Measurements from ENCODE around the gene PIP4K2C.

Gene PIP4K2C

GRCh38 chr12:57552306-57552651 lies 38.7 kb upstream of the PIP4K2C start:
- Histone ChIP-seq H3K4me3 (ENCODE audit: low read depth in 1 of 2, low read length in 2 of 2) (no peak overlapping the region), H3K9ac (ENCODE audit: low read depth, low read length) (no peak overlapping the region), H4K20me1 (ENCODE audit: insufficient read depth, low read length) (no peaks in the 10 kb centered on the region), H3K36me3 (ENCODE audit: insufficient read depth, low read length) (no peaks in the 10 kb centered on the region), H3K4me2 (ENCODE audit: insufficient read depth, low read length) (no peak overlapping the region), H3K79me2 (ENCODE audit: insufficient read depth, low read length) (no peaks in the 10 kb centered on the region), H3K4me1 (ENCODE audit: insufficient read depth, low read length) (peaks cover 6% of the 10 kb centered on the region), H2AFZ (ENCODE audit: low read depth, low read length) (no peak overlapping the region), H3K27me3 (ENCODE audit: insufficient read depth, low read length, poor library complexity) (peaks cover 31% of the 10 kb centered on the region), H3K9me3 (ENCODE audit: insufficient read depth, low read length, severe bottlenecking) (no peaks in the 10 kb centered on the region), H3K27ac (ENCODE audit: low read length) (no peak overlapping the region)
- DNase-seq (no peak), ATAC-seq (ENCODE audit: insufficient read depth, low read depth) (no peak)
- TF ChIP-seq EZH2 (IDR thresholded peaks at IDR 0.05; ENCODE audit: borderline replicate concordance, low read depth, low read length, severe bottlenecking), result no peak
- TF ChIP-seq CTCF (IDR thresholded peaks at IDR 0.05; ENCODE audit: borderline replicate concordance, extremely low read depth, low read length, poor library complexity, severe bottlenecking), result no peak

GRCh38 chr12:57552835-57553313 lies 38.1 kb upstream of the PIP4K2C start:
- Histone ChIP-seq H3K27ac (ENCODE audit: low read length) (no peak overlapping the region), H3K4me1 (ENCODE audit: insufficient read depth, low read length) (no peaks in the 10 kb centered on the region), H3K9ac (ENCODE audit: low read depth, low read length) (no peak overlapping the region), H3K79me2 (ENCODE audit: insufficient read depth, low read length) (no peaks in the 10 kb centered on the region), H3K27me3 (ENCODE audit: insufficient read depth, low read length, poor library complexity) (peaks cover 31% of the 10 kb centered on the region), H3K9me3 (ENCODE audit: insufficient read depth, low read length, severe bottlenecking) (no peaks in the 10 kb centered on the region), H2AFZ (ENCODE audit: low read depth, low read length) (no peak overlapping the region), H3K4me2 (ENCODE audit: insufficient read depth, low read length) (no peak overlapping the region), H4K20me1 (ENCODE audit: insufficient read depth, low read length) (no peaks in the 10 kb centered on the region), H3K4me3 (ENCODE audit: low read depth in 1 of 2, low read length in 2 of 2) (no peak overlapping the region), H3K36me3 (ENCODE audit: insufficient read depth, low read length) (no peaks in the 10 kb centered on the region)
- ATAC-seq (ENCODE audit: insufficient read depth, low read depth), result no peak
- TF ChIP-seq EZH2 (IDR thresholded peaks at IDR 0.05; ENCODE audit: borderline replicate concordance, low read depth, low read length, severe bottlenecking), result no peak
- no peak for TF ChIP-seq CTCF (IDR thresholded peaks at IDR 0.05; ENCODE audit: borderline replicate concordance, extremely low read depth, low read length, poor library complexity, severe bottlenecking)
- no peak for DNase-seq

GRCh38 chr12:57553343-57554202 lies 37.4 kb upstream of the PIP4K2C start:
- no peak for ATAC-seq (ENCODE audit: insufficient read depth, low read depth)
- Histone ChIP-seq H3K4me3 (ENCODE audit: low read depth in 1 of 2, low read length in 2 of 2) (no peak overlapping the region), H3K79me2 (ENCODE audit: insufficient read depth, low read length) (no peaks in the 10 kb centered on the region), H2AFZ (ENCODE audit: low read depth, low read length) (no peak overlapping the region), H3K4me1 (ENCODE audit: insufficient read depth, low read length) (no peaks in the 10 kb centered on the region), H3K4me2 (ENCODE audit: insufficient read depth, low read length) (no peak overlapping the region), H3K36me3 (ENCODE audit: insufficient read depth, low read length) (no peaks in the 10 kb centered on the region), H4K20me1 (ENCODE audit: insufficient read depth, low read length) (no peaks in the 10 kb centered on the region), H3K27ac (ENCODE audit: low read length) (no peak overlapping the region), H3K27me3 (ENCODE audit: insufficient read depth, low read length, poor library complexity) (peaks cover 27% of the 10 kb centered on the region), H3K9ac (ENCODE audit: low read depth, low read length) (no peak overlapping the region), H3K9me3 (ENCODE audit: insufficient read depth, low read length, severe bottlenecking) (no peaks in the 10 kb centered on the region)
- no peak for DNase-seq
- TF ChIP-seq EZH2 (IDR thresholded peaks at IDR 0.05; ENCODE audit: borderline replicate concordance, low read depth, low read length, severe bottlenecking) (no peak), CTCF (IDR thresholded peaks at IDR 0.05; ENCODE audit: borderline replicate concordance, extremely low read depth, low read length, poor library complexity, severe bottlenecking) (no peak)
